GM12878 (cell line): ENCODE measurements around the gene ETF1. TPM values are rescaled to one million over a fixed set of nuclear protein-coding genes. Genes with fewer than 3 reads are reported as not detected.

Source experiments
- ATAC-seq: fragments of 200-7000 bp; cut with Tn5 transposase; 3 replicates; pipeline ENCODE4 v1.9.1; 2020; ENCODE audit warnings: mild to moderate bottlenecking, moderate library complexity
- BruUV-seq: library from RNA; stranded (reverse); fragments of 400-500 nt; replicated peaks from 2 replicates; lab custom pipeline; 2021; lab: Mats Ljungman, UMichigan
- CTCF ChIA-PET: fragments of 300-600 bp; sonication (Branson Sonifier 250); formaldehyde crosslinking; extraction: SDS; loops from one replicate; lab custom pipeline; 2021; ENCODE audit warnings: inconsistent platforms; lab: Yijun Ruan, JAX
- POLR2A ChIA-PET: fragments of 350-600 bp; formaldehyde crosslinking; extraction: SDS; loops from one replicate; lab custom pipeline; 2021; ENCODE audit warnings: inconsistent platforms; lab: Charles Lee
- RAD21 ChIA-PET: fragments of 300-600 bp; sonication (Branson Sonifier 250); formaldehyde crosslinking; loops from one replicate; lab custom pipeline; 2023; ENCODE audit warnings: antibody characterized with exemption; ENCODE audit not compliant: unreplicated experiment; lab: Charles Lee
- SMC1A ChIA-PET: fragments of 300-600 bp; sonication (Branson Sonifier 250); formaldehyde crosslinking; loops from one replicate; lab custom pipeline; 2023; ENCODE audit not compliant: unreplicated experiment, uncharacterized antibody; lab: Charles Lee
- DNase-seq: peaks from one replicate; pipeline ENCODE4 v3.0.0-alpha.2; 2011; ENCODE audit warnings: low read depth, low spot score
- FAIRE-seq: peaks from 3 replicates; lab custom pipeline; 2011; peaks lifted over from hg19 to GRCh38; lab: Jason Lieb, UNC
- H2AFZ ChIP-seq: 2 replicates; pipeline ENCODE4 v1.6.0; 2011; ENCODE audit warnings: low read depth, low read length, control low read depth; ENCODE audit not compliant: control insufficient read depth
- H3K27ac ChIP-seq: 2 replicates; pipeline ENCODE4 v1.5.1; 2011; ENCODE audit warnings: control low read depth; ENCODE audit not compliant: control insufficient read depth, insufficient read depth
- H3K27me3 ChIP-seq, 2 experiments: replicated peaks in 1 of 2; 2 replicates each; pipeline versions ENCODE4 v1.6.0 to v1.6.1; 2011; ENCODE audit warnings: low read length in 1 of 2; ENCODE audit not compliant: control insufficient read depth in 2 of 2, insufficient read depth in 2 of 2
- H3K36me3 ChIP-seq, 2 experiments: 2 replicates each; pipeline ENCODE4 v1.5.1; 2011; ENCODE audit warnings: low read length in 1 of 2; ENCODE audit not compliant: control insufficient read depth in 2 of 2, insufficient read depth in 2 of 2
- H3K4me1 ChIP-seq: 2 replicates; pipeline ENCODE4 v1.6.1; 2011; ENCODE audit warnings: mild to moderate bottlenecking, low read length, moderate library complexity, mixed read lengths; ENCODE audit not compliant: control insufficient read depth, insufficient read depth
- H3K4me2 ChIP-seq: 2 replicates; pipeline ENCODE4 v1.6.0; 2011; ENCODE audit warnings: control low read depth; ENCODE audit not compliant: control insufficient read depth, insufficient read depth
- H3K4me3 ChIP-seq: fragments of 200-600 bp; sonication (generic); 2 replicates; pipeline ENCODE4 v1.5.1; 2016
- H3K79me2 ChIP-seq: 2 replicates; pipeline ENCODE4 v1.6.0; 2011; ENCODE audit warnings: low read length; ENCODE audit not compliant: control insufficient read depth, insufficient read depth
- H3K9ac ChIP-seq: 2 replicates; pipeline ENCODE4 v1.8.0; 2011; ENCODE audit warnings: low read length, control low read depth, mixed read lengths; ENCODE audit not compliant: control insufficient read depth, insufficient read depth
- H3K9me3 ChIP-seq: replicated peaks from 3 replicates; pipeline ENCODE4 v1.5.1; 2011; ENCODE audit warnings: mild to moderate bottlenecking, low read length; ENCODE audit not compliant: control insufficient read depth, insufficient read depth
- H4K20me1 ChIP-seq: 2 replicates; pipeline ENCODE4 v1.6.0; 2011; ENCODE audit not compliant: control insufficient read depth, insufficient read depth
- BACH1 ChIP-seq: fragments of 450-650 bp; IDR thresholded peaks from 2 replicates; pipeline ENCODE4 v1.6.1; 2017; ENCODE audit warnings: mild to moderate bottlenecking, borderline replicate concordance
- CTCF ChIP-seq, 3 experiments: IDR thresholded peaks in 2 of 3; conservative IDR thresholded peaks in 1 of 3; 2 replicates each; pipeline ENCODE4 v1.5.1; 2011; ENCODE audit warnings: low read depth in 3 of 3, low read length in 3 of 3, mild to moderate bottlenecking in 3 of 3, control low read depth in 2 of 3, moderate library complexity in 2 of 3, inconsistent platforms in 1 of 3, mixed read lengths in 1 of 3; ENCODE audit not compliant: control insufficient read depth in 2 of 3, insufficient read depth in 1 of 3; ENCODE audit errors: extremely low read depth in 1 of 3
- GABPA ChIP-seq: IDR thresholded peaks from 2 replicates; pipeline ENCODE4 v1.6.1; 2014; ENCODE audit warnings: antibody characterized with exemption, low read depth, mild to moderate bottlenecking, inconsistent platforms
- MTA3 ChIP-seq: IDR thresholded peaks from 2 replicates; pipeline ENCODE4 v1.6.1; 2012; ENCODE audit warnings: low read length, inconsistent platforms, borderline replicate concordance
- NR2C1 ChIP-seq: fragments of 450-650 bp; IDR thresholded peaks from 2 replicates; pipeline ENCODE4 v1.6.1; 2017; ENCODE audit warnings: antibody characterized with exemption, mild to moderate bottlenecking, moderate library complexity
- POLR2AphosphoS5 ChIP-seq: IDR thresholded peaks from 2 replicates; pipeline ENCODE4 v1.6.1; 2011; ENCODE audit warnings: mild to moderate bottlenecking, low read length, inconsistent platforms
- SIN3A ChIP-seq: IDR thresholded peaks from 2 replicates; pipeline ENCODE4 v1.6.1; 2012; ENCODE audit warnings: low read depth, low read length, improper control_type of control experiment
- TARDBP ChIP-seq: IDR thresholded peaks from 2 replicates; pipeline ENCODE4 v1.6.1; 2016; ENCODE audit warnings: borderline replicate concordance
- TCF3 ChIP-seq: IDR thresholded peaks from 2 replicates; pipeline ENCODE4 v1.6.1; 2012; ENCODE audit warnings: low read depth, mild to moderate bottlenecking, low read length, borderline replicate concordance; ENCODE audit not compliant: insufficient read depth
- WGBS: methylation state at CpG from one replicate; pipeline ENCODE4 v1.1.6; 2016; ENCODE audit warnings: low lambda C conversion rate; ENCODE audit not compliant: insufficient replicate concordance, insufficient coverage; ENCODE audit errors: missing lambda C conversion rate; 5-methylcytosine and 5-hydroxymethylcytosine counted together
- in situ Hi-C: fragments of 300-500 bp; cut with MboI; formaldehyde crosslinking; loops from 9 replicates; pipeline ENCODE4 v1.14.3; 2018; ENCODE audit warnings: mixed read lengths
- intact Hi-C: fragments of 100-400 bp; cut with micrococcal nuclease; formaldehyde crosslinking; loops from one replicate; pipeline ENCODE4 v1.14.2; 2022; ENCODE audit not compliant: unreplicated experiment
- polyA plus RNA-seq, 11 experiments: library from polyadenylated mRNA; depleted of rRNA in 4 of 11; unstranded in 6 of 11; stranded (reverse) in 5 of 11; fragments of >200 nt; fragmentation: Nextera tagmentation in 4 of 11; fragmentation: Illumina TruSeq in 1 of 11; extraction: Ambion mirVana in 4 of 11; extraction: Trizol in 1 of 11; gene quantifications; 1 replicate in 1 of 11; 2 replicates in 10 of 11; pipeline versions ENCODE4 v1.2.1 to v1.2.3, GENCODE V29; 2011 to 2016; ENCODE audit warnings: inconsistent platforms in 2 of 11, missing spikeins in 2 of 11, low read depth in 1 of 11
- total RNA-seq, 4 experiments: library from RNA; depleted of rRNA in 3 of 4; stranded (reverse); fragments of >200 nt in 3 of 4; fragmentation: Illumina TruSeq in 1 of 4; extraction: Trizol in 1 of 4; gene quantifications; 2 replicates each; pipeline versions ENCODE4 v1.2.1 to v1.2.3, GENCODE V29; 2013 to 2021

Gene ETF1
- total and polyA plus RNA-seq, 10 of the 15 experiments (the other 5 are each of a cell fraction or from before 2014, with no cell fraction given), result 29.8 to 145 (median 108) TPM

GRCh38 chr5:138538943-138539627 lies 4.0 kb downstream of the ETF1 start:
- ATAC-seq, result no peak
- Histone ChIP-seq H3K36me3 (peaks cover 1 to 4% of the 10 kb centered on the region in 2 experiments; a peak in 3 of 4 replicates), H4K20me1 (no peaks in the 10 kb centered on the region), H3K4me1 (peaks cover 15% of the 10 kb centered on the region), H3K9me3 (no peaks in the 10 kb centered on the region), H3K4me2 (peak overlapping the region; percentile 44), H3K4me3 (peak overlapping the region; percentile 33; the same call in 1 of the 2 replicates), H3K27ac (no peak overlapping the region; the same call in 1 of the 2 replicates), H3K27me3 (no peaks in the 10 kb centered on the region), H2AFZ (no peak overlapping the region), H3K9ac (no peak overlapping the region), H3K79me2 (peaks cover 82% of the 10 kb centered on the region)
- no TSS peak for BruUV-seq
- ChIA-PET CTCF (interaction anchor here (0.7 to 1.2 kb wide), 5 partner anchors 9 to 186 kb away, joined by 3 to 5 read pairs (median 3); no protein-coding TSS in a partner anchor), SMC1A (interaction anchor here (0.9 to 1.5 kb wide), 2 partner anchors 10 to 13 kb away, joined by 4 read pairs; no protein-coding TSS in a partner anchor), RAD21 (no interaction called here), POLR2A (interaction anchor here (0.6 kb wide), 1 partner anchor 774 kb away, joined by 7 read pairs; no protein-coding TSS in a partner anchor)
- 58% methylated on average over 2 of the region's 2 CpGs for whole genome bisulfite sequencing
- TF ChIP-seq MTA3 (no peak), GABPA (no peak), POLR2AphosphoS5 (peak; percentile 53; the same call in 1 of the 2 replicates), BACH1 (no peak), TARDBP (no peak), TCF3 (no peak), CTCF (IDR thresholded peaks at IDR 0.05 in 2 of 3, conservative IDR thresholded peaks at IDR 0.05 in 1 of 3; ENCODE audit: control insufficient read depth in 2 of 3, extremely low read depth in 1 of 3, insufficient read depth in 1 of 3, low read depth in 3 of 3, low read length in 3 of 3) (no peak), SIN3A (no peak), NR2C1 (no peak)
- intact Hi-C loops, result no loop called here
- in situ Hi-C loops, result no loop called here
- no peak for DNase-seq
- no peak for FAIRE-seq
